ENCODE measurements around the gene BTG1.

- TF ChIP-seq CTCF (conservative IDR thresholded peaks at IDR 0.05 in 1 of 2, IDR thresholded peaks at IDR 0.05 in 1 of 2; ENCODE audit: extremely low read depth in 1 of 2, insufficient read depth in 1 of 2, low read depth in 1 of 2, low read length in 2 of 2) (no peak), EZH2 (IDR thresholded peaks at IDR 0.05; ENCODE audit: borderline replicate concordance, low read length) (no peak)
Observed at GRCh38 chr12:92167075-92167474, 21.4 kb upstream of the BTG1 start.
